C4-2B (cell line): ENCODE measurements around the gene MAP2.

ENCODE experiments used
- CTCF ChIP-seq: fragments of 450-650 bp; conservative IDR thresholded peaks from 2 replicates; pipeline ENCODE4 v1.5.1; 2017; ENCODE audit warnings: mild to moderate bottlenecking
- ZFX ChIP-seq: fragments of 450-650 bp; IDR thresholded peaks from 2 replicates; pipeline ENCODE4 v1.6.1; 2017

- TF ChIP-seq CTCF = no peak
- no peak for TF ChIP-seq ZFX
Observed at GRCh38 chr2:209564816-209565215, 141.0 kb downstream of the MAP2 start.
